ENCODE data around the gene GSTM2.
A peak's percentile ranks its signal among the peaks of the same experiment; 100 is the strongest.

The GSTM2 gene

DNA sequence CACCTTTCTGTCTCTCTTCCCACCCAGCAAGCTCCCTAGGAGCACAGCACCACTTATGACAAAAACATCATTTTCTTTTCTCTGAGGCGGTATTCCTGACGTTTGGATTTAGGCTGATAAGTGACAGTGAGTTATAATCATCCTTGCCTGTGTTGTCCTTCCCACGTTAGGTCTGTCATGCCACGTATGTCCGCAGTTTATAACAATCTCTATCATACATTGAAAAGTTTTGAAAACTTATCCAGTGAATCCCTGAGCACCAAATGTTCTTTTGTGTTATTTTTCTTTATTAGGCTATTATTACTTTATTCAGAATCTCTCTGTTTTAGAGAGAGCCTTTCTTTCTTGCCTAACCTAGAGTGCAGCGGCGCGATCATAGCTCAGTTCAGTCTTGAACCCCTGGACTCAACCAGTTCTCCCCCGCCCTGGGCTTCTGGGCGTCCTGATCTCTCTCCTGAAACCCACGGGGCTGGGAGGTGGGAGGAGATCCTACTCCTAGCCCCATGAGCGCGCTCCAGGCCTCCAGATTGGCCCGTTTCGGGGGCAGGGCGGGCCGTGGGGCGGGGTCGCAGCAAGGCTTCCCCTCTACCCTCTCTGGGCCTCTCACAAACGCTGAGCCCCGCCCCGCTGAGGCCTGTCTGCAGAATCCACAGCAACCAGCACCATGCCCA is at the start of gene GSTM2:
GSTM2 (plus strand) TSS at position 606 of the 671 bp plus-strand sequence; CDS start at position 665, 59 bp downstream.
- DNase-seq = peak; percentile 96

DNA sequence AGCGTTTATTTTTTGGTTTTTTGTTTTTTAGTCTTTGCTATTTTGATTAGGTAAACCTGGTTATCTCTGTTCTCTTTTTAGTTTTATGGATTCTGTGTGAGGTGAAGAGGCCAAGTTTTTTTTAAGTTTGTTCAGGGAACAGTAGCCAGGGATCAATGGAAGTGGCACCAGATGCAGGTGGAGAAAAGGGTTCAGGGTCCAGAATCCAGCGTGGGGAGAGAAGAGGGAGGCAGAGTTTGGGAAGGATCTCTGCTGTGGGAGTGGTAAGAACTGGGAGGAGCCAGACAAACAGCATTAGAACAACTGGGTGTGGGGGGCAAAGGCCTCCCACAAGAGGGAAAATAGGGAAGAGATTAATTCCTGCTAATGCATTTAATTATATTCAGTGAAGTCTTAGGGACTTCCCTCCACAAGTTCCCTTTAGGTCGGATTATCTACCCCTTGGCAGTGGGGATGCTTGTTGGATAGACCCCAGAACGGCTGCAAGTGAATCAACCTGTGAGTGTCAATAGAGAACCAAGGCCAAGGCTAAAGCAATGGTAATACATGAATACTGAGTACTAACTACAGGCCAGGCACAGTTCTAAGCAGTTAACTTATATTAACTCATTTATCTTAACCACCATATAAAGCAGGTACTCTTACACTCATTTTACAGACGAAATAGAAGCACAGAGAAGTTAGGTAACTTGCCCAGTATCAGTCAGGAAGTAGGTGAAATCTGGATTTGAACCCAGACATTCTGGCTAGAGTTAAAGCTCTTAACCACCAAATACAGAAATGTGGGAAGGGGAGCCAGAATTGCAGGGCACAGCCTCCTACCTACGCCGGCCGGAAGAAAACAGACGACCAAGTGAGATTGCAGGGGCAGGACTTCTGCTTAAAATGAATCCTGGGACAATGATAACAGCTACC is 48.9 kb upstream of the GSTM2 start:
- no peak for DNase-seq

DNA sequence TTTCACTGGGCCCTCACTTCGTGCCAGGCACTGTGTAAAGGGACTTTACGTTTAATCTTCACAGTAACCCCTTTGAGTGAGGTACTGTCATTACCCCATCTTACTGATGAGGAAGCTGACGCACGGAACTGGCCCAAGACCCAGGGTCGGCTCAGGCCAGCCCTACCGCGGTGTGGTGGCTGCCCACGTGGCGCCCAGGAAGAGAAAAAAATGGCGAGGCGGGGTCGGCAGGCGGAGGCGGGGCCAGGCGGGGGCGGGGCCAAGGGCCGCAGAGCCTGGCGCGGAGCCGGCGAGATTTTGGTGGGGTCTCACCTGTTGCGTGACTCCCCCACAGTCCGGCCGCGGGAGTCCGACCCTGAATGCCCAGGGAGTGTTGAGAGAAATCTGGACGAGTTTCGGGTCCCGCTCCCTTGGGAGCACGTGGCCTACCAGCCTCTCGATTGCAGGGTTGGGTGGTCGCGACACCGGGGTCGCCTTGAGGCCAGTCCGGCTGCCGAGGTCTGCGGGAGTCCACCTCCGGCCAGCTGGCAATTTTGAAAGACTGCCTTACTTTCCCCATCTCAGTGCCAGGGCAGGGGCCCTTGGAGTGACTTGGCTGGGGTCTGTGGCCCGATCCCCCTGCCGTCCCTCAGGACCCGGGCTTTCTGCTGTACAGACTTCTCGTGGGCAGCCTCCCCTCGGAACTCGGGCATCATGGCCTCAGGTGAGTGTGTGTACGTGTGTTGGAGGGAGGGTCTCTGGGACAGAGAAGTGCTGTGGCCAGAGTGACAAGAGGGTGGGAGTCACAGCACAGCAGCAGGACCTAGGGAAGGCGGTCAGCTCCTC is 48.1 kb upstream of the GSTM2 start, which contains the start of the genes AMPD2 and GNAT2:
AMPD2 (plus strand) TSS at position 262 of the 825 bp plus-strand sequence. CDS start 1,339 bp downstream, outside the sequence.
GNAT2 (minus strand) TSS at position 41 of the 825 bp plus-strand sequence. CDS start 6,746 bp downstream, outside the sequence.
- peak; percentile 92 for DNase-seq

DNA sequence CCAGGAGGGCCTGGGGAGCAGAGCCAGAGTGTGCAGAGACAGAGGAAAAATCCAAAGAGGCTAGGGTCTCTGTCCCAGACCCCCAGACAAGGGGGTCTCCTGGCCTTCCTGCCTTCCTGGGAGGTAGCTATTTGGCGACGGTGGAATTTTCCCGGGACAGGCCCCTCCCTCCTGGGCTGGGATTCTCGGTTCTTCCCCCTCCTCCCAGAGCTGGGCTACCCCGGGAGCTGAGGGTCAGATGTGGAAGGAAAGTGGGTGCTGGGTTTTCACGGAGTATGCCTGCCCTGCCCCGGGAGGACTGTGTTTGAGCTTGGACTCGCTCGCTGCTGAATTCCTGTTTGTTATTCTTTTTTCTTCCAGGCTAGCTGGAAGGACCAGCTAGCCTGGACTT is 47.5 kb upstream of the GSTM2 start:
- DNase-seq = no peak

DNA sequence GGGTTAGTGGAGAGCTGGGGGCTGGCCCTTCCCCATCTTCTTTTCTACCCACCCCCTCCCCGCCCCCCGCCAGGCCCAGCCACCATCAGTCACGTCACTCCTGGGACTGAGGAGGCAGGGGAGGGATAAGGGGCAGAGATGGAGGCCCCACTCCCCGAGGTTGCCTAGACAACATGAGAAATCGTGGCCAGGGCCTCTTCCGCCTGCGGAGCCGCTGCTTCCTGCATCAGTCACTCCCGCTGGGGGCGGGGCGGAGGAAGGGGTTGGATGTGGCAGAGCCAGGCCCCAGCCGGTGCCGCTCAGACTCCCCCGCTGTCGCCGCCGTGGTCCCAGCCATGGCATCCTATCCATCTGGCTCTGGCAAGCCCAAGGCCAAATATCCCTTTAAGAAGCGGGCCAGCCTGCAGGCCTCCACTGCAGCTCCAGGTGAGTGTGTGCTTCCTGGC is 47.0 kb upstream of the GSTM2 start:
- DNase-seq = peak; percentile 98

DNA sequence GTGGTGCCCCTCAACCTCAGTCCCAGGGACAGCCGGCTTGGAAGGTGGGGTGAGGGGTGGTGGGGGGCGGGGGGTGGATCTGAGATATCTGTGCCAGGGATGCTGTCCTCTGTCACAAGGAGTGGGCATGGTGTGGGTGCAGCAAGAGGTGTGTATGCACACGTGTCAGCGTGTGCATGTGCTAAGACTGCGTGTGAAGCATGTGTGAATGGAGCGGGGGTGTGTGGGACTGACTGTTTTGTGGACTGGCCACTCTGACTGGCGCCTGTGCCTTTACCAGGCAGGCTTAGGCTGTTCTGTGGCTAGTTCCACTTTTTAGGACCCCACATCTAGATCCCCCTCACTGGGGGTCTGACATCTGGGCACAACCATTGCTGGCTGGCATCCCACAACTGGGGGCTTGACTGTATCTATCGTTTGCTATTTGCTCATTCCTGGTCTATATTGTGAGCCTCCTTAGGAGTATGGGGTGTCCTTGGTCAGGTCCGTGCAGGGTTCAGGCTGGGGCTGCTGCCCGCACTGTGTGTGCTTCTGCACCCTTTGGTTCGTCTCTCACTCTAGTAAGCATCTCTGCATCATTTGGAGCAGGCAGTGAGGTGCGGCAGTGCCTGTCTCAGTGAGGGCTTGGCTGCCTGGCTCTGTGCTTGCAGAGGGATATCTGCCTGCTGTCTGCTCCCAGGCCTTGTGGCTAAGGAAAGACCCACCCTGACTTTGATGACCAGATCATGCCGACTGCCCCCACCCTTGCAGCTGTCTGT is 46.3 kb upstream of the GSTM2 start:
- peak; percentile 62 for DNase-seq

DNA sequence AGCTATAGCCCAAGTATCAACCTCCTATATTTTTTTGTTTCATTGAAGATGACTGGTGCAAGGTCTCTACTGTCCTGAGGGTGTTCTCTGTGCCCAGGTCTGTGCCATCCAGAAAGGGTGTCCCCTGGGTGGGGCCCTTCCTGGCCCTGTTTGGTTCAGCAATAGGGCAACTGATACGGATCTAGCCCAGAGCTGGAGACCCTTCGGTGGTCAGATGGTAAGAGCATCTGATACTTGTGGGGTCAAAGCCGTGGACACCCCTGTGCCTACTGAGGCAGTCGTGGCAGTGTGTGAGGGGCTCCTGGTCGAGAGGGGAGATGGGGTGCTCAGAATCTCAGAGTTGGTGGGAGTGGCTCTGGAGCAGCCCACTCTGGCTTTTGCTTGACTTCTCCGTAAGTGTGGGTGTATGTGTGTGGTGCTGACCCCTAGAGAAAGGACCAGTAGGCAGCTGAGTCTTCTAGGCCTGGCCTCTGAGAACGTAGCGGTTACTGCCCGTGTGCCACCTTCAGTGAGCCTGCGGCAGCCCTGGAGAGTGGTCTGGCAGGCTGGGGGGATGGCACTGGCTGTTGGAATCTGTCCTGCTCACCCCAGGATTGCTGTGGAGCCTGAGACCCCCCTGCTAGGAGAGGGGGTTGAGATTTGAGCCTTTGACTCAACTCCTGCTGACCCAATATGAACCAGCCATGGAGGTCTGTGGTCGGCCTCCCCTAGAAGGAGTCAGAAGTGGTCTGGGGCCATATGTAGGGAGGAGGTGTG is 45.5 kb upstream of the GSTM2 start:
- DNase-seq = no peak

DNA sequence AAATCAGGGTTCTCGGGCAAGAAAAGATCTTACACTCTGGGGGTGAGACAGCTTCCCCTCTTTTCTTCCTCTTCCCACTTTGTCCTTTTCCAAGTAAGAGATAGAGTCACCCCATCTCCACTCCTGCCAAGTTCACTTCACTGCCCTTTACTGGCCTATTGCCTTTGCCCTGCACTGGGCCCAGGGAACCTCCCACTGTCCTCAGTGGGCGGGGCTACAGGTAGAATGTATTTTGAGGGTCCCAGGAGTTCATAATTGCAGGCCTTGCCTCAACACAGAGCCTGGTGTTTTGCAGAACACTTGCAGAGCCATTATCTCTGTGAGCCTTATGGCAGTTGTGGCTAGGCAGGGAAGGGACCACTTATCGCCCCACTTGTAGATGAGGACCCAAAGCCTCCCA is 45.0 kb upstream of the GSTM2 start:
- peak; percentile 90 for DNase-seq

DNA sequence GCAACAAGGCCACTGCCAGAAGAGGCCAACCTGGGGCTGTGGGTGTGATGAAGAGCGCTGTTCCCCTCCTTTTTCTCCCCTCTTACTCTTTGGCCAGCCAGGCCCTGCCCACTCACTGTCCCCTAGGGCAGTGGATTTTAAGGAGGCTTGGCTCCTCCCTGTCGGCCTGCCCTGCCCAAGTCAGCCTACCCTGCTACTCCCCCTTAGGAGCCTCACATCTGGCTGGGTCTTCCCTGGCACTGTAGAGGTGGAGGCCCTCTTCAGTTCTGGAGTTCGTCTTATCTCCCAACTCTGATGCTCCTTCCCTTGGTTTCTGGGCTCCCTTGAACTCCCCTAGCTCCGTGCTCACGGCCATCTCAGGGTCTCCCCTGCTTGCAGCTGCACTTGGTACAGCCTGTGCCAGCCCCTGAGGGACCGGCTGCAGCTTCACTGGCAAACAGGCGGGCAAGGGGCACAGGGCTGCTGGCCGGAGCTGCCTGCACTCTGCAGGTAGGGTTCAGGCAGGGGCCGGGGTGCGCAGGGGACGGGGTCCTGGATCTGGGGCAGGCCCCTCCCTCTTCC is 44.2 kb upstream of the GSTM2 start:
- peak; percentile 86 for DNase-seq

DNA sequence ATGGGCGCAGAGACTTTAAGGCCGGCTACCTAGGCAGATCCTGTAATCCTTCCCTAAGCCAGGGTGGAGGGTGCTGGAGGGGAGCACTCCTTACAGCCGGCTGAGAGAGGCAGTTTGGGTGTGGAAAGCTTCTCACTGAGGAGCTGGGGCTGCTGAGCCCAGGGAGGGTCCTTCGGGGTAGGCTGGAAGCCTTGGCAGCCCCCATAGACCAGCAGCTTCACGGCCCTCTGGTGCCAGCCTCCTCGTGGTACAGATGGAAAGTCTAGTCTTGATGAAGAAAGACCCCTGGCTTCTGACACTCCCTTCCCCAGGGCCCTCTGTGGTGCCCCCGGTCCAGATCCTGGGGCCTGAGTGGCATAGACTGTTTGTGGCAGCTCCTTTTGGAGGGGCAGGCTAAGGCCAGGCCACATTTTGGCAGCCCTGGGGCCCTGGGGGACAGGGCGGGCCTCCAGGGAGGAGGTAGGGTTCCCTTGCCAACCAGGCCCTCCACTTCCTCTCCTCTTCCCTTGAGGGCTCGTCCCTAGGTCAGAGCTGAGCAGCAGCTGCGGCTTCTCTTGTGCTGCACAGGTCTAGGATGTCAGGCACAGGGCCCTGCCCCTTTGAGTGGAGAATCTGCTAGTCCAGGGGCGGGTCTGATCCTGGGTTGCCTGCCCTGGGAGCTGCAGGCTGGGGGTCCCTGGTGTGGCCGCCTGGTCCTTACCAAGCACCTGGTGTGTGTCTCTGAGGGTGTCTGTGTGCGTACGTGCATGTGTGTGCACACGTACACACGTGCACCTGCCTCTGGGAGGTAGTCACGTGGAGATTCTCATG is 43.5 kb upstream of the GSTM2 start:
- DNase-seq = peak; percentile 78

DNA sequence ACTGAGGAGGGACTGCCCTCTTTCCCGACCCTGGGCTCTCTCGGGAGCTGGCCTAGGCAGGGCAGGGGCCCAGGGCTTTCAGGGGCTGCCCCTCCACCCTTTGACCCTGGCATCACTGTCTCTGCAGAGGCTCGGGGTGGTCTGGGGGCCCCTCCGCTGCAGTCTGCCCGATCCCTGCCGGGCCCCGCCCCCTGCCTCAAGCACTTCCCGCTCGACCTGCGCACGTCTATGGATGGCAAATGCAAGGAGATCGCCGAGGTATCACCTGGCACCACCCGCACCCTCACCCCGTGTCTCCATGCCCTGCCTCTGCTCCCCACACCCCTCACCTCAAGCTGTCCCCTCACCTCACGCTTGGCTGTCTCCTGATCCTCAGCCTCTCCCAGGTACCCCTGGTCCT is 42.7 kb upstream of the GSTM2 start:
- DNase-seq = no peak

DNA sequence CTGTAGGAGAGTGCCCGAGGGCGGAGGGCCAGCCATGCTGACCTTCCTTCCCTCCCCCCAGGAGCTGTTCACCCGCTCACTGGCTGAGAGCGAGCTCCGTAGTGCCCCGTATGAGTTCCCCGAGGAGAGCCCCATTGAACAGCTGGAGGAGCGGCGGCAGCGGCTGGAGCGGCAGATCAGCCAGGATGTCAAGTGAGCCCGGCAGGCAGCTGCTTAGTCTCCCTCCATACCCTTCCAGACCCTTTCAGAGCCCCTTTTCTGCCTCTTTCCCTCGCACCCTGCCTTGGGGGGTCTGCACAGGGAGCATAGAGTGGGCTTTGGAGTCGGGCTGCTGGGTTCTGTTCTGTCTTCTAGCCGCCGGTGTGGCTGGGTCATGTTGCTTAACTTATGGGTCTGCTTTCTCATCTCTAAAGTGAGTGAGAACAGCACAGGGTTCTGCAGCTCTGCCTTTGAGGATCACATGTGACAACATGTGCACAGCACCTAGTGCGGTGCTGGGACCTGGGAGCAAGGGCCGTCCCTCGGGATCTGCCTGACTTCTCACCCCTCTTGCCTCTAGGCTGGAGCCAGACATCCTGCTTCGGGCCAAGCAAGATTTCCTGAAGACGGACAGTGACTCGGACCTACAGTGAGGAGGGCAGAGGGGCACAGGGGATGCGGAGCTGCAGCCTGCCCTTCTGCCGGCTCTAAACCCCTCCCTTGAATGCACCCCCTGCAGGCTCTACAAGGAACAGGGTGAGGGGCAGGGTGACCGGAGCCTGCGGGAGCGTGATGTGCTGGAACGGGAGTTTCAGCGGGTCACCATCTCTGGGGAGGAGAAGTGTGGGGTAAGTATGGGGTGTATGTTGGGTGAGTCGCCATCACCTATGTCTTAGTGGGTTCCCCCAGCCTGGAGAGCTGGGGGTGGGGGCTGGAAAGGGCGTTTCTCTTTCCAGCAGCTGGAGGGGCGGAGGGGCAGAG is 42.0 kb upstream of the GSTM2 start:
- DNase-seq = no peak

DNA sequence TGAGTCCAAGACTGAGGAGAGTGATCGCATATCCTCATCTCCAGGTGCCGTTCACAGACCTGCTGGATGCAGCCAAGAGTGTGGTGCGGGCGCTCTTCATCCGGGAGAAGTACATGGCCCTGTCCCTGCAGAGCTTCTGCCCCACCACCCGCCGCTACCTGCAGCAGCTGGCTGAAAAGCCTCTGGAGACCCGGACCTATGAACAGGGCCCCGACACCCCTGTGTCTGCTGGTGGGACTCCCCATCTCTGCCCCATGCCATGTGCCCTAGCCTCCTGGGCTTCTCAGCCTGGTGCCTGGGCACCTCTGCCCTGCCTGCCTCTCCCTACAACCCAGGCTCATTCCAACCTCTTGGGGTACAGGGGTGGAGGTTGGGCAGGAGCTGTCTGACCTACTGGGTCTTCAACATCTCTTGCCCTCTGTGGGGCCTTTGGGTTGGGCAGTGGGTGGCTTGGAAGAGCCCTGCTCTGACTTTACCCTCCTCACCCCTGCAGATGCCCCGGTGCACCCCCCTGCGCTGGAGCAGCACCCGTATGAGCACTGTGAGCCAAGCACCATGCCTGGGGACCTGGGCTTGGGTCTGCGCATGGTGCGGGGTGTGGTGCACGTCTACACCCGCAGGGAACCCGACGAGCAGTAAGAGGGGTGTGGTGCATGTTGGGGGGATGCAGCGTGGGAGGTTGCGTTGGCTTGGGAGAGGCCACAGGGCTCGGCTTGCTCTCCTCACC is 41.0 kb upstream of the GSTM2 start:
- no peak for DNase-seq

DNA sequence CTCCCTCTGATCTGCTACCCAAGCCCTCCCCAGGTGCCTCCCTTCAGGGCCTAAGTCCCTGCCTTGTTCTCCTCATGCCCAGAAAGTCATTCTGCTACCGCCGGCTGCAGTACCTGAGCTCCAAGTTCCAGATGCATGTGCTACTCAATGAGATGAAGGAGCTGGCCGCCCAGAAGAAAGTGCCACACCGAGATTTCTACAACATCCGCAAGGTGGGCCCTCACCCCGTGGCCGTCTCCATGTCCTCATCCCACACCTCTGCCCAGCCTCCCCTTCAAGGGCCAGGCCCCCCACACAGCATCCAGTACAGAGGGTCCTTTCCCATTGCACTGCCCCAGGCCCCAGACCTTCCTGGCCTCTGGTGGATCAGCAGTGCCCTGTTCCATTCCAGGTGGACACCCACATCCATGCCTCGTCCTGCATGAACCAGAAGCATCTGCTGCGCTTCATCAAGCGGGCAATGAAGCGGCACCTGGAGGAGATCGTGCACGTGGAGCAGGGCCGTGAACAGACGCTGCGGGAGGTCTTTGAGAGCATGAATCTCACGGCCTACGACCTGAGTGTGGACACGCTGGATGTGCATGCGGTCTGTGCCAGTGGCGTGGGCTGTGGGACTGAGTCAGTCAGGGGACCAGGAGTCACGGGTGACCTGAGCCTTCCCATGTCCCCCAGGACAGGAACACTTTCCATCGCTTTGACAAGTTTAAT is 40.0 kb upstream of the GSTM2 start:
- DNase-seq = no peak

DNA sequence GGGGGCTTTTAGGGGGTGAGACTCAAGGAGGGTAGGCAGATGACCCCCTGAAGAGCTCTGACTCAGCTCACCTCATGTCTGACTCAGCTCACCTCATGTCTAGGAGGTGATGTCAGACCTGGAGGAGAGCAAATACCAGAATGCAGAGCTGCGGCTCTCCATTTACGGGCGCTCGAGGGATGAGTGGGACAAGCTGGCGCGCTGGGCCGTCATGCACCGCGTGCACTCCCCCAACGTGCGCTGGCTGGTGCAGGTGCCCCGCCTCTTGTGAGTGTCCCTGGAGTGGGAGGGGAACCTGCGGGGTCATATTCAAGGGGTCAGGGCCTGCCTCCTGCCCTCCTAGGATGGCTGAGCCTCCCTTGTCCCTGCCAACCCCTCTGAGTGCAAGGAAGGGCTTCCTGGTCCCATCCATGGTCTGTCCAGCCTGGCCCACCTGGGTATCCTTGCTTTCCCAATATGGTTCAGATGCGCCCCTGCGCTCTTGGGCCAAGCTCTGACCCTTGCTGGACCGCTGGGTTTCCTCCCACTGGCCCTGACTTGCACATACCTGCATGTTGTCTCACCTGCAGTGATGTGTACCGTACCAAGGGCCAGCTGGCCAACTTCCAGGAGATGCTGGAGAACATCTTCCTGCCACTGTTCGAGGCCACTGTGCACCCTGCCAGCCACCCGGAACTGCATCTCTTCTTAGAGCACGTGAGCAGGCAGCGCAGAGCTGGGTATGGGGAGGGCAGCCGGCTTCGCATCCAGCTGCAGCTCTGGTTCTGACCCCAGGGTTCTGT is 39.1 kb upstream of the GSTM2 start:
- no peak for DNase-seq

DNA sequence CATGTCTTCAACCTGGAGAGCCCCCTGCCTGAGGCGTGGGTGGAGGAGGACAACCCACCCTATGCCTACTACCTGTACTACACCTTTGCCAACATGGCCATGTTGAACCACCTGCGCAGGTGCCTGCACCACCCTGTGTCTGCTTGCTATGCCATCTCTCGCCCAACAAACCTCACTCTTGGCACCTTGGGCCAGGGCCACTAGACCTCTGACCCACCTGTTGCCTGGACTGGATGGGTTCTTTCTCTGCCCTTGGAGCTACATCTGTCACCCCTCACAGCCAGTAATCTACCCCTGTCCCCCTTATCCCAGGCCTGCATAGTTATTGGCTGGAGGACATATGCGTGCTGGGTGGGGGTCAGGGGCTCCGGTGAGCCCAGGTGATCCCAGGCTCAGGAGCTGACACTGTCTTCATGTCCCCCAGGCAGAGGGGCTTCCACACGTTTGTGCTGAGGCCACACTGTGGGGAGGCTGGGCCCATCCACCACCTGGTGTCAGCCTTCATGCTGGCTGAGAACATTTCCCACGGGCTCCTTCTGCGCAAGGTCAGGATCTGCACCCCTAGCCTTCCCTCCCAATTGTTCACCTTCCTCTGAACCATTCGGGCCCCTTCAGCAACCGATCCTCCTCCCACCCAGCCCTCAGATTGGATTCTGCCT is 38.4 kb upstream of the GSTM2 start:
- DNase-seq = no peak
